Measurements from ENCODE around the gene HPN.

Gene HPN

GRCh38 chr19:35061583-35062373 lies 20.3 kb downstream of the HPN start:
- Mint-ChIP-seq H3K4me3 (no peak overlapping the region), H3K36me3 (ENCODE audit: low read depth) (no peaks in the 10 kb centered on the region), H3K9me3 (no peaks in the 10 kb centered on the region), H3K4me1 (ENCODE audit: low read depth) (peaks cover 2% of the 10 kb centered on the region), H3K27me3 (ENCODE audit: low read depth) (peaks cover 1% of the 10 kb centered on the region), H3K27ac (no peak overlapping the region)
- no peak for DNase-seq (ENCODE audit: low spot score)

- no peak overlapping the region for H3K27ac Mint-ChIP-seq
- no peaks in the 10 kb centered on the region for H3K9me3 Mint-ChIP-seq
- no peaks in the 10 kb centered on the region for H3K36me3 Mint-ChIP-seq (ENCODE audit: low read depth)
- H3K4me1 Mint-ChIP-seq (ENCODE audit: low read depth) = peaks cover 7% of the 10 kb centered on the region
- DNase-seq (ENCODE audit: low spot score) = no peak
- H3K4me3 Mint-ChIP-seq = no peak overlapping the region
- no peaks in the 10 kb centered on the region for H3K27me3 Mint-ChIP-seq (ENCODE audit: low read depth)
Observed at GRCh38 chr19:35062942-35063341, 21.4 kb downstream of the HPN start.

- H3K4me1 Mint-ChIP-seq (ENCODE audit: low read depth) = peaks cover 7% of the 10 kb centered on the region
- no peaks in the 10 kb centered on the region for H3K27me3 Mint-ChIP-seq (ENCODE audit: low read depth)
- H3K9me3 Mint-ChIP-seq = no peaks in the 10 kb centered on the region
- no peak overlapping the region for H3K27ac Mint-ChIP-seq
- no peaks in the 10 kb centered on the region for H3K36me3 Mint-ChIP-seq (ENCODE audit: low read depth)
- no peak overlapping the region for H3K4me3 Mint-ChIP-seq
- DNase-seq (ENCODE audit: low spot score) = no peak
Observed at GRCh38 chr19:35063940-35064818, 22.7 kb downstream of the HPN start.

- DNase-seq (ENCODE audit: low spot score) = no peak
- no peaks in the 10 kb centered on the region for H3K36me3 Mint-ChIP-seq (ENCODE audit: low read depth)
- H3K4me1 Mint-ChIP-seq (ENCODE audit: low read depth) = peaks cover 7% of the 10 kb centered on the region
- H3K4me3 Mint-ChIP-seq = no peak overlapping the region
- no peaks in the 10 kb centered on the region for H3K9me3 Mint-ChIP-seq
- no peaks in the 10 kb centered on the region for H3K27me3 Mint-ChIP-seq (ENCODE audit: low read depth)
- H3K27ac Mint-ChIP-seq = no peak overlapping the region
Observed at GRCh38 chr19:35065574-35065973, 24.1 kb downstream of the HPN start.

- Mint-ChIP-seq H3K4me3 (no peak overlapping the region), H3K27ac (no peak overlapping the region), H3K27me3 (ENCODE audit: low read depth) (no peaks in the 10 kb centered on the region), H3K36me3 (ENCODE audit: low read depth) (no peaks in the 10 kb centered on the region), H3K4me1 (ENCODE audit: low read depth) (peaks cover 7% of the 10 kb centered on the region), H3K9me3 (no peaks in the 10 kb centered on the region)
- no peak for DNase-seq (ENCODE audit: low spot score)
Observed at GRCh38 chr19:35066121-35066520, 24.6 kb downstream of the HPN start.

GRCh38 chr19:35066691-35067563 lies 25.4 kb downstream of the HPN start:
- H3K9me3 Mint-ChIP-seq = no peaks in the 10 kb centered on the region
- no peaks in the 10 kb centered on the region for H3K36me3 Mint-ChIP-seq (ENCODE audit: low read depth)
- peak; percentile 81 for DNase-seq (ENCODE audit: low spot score)
- H3K27me3 Mint-ChIP-seq (ENCODE audit: low read depth) = no peaks in the 10 kb centered on the region
- no peak overlapping the region for H3K4me3 Mint-ChIP-seq
- H3K4me1 Mint-ChIP-seq (ENCODE audit: low read depth) = peaks cover 7% of the 10 kb centered on the region
- H3K27ac Mint-ChIP-seq = peak overlapping the region; percentile 9

- no peak overlapping the region for H3K27ac Mint-ChIP-seq
- H3K36me3 Mint-ChIP-seq (ENCODE audit: low read depth) = no peaks in the 10 kb centered on the region
- no peaks in the 10 kb centered on the region for H3K27me3 Mint-ChIP-seq (ENCODE audit: low read depth)
- no peaks in the 10 kb centered on the region for H3K9me3 Mint-ChIP-seq
- no peak overlapping the region for H3K4me3 Mint-ChIP-seq
- DNase-seq (ENCODE audit: low spot score) = no peak
- peaks cover 7% of the 10 kb centered on the region for H3K4me1 Mint-ChIP-seq (ENCODE audit: low read depth)
Observed at GRCh38 chr19:35068941-35069634, 27.6 kb downstream of the HPN start.

GRCh38 chr19:35069696-35070095 lies 28.2 kb downstream of the HPN start:
- H3K4me3 Mint-ChIP-seq = no peak overlapping the region
- no peaks in the 10 kb centered on the region for H3K9me3 Mint-ChIP-seq
- no peak for DNase-seq (ENCODE audit: low spot score)
- H3K4me1 Mint-ChIP-seq (ENCODE audit: low read depth) = peaks cover 7% of the 10 kb centered on the region
- H3K36me3 Mint-ChIP-seq (ENCODE audit: low read depth) = no peaks in the 10 kb centered on the region
- no peak overlapping the region for H3K27ac Mint-ChIP-seq
- H3K27me3 Mint-ChIP-seq (ENCODE audit: low read depth) = no peaks in the 10 kb centered on the region

- DNase-seq (ENCODE audit: low spot score) = no peak
- Mint-ChIP-seq H3K27ac (no peak overlapping the region), H3K9me3 (no peaks in the 10 kb centered on the region), H3K27me3 (ENCODE audit: low read depth) (no peaks in the 10 kb centered on the region), H3K4me3 (no peak overlapping the region), H3K36me3 (ENCODE audit: low read depth) (no peaks in the 10 kb centered on the region), H3K4me1 (ENCODE audit: low read depth) (peaks cover 7% of the 10 kb centered on the region)
Observed at GRCh38 chr19:35070471-35070870, 28.9 kb downstream of the HPN start.

GRCh38 chr19:35073516-35073915 lies 32.0 kb downstream of the HPN start:
- no peak for DNase-seq (ENCODE audit: low spot score)
- H3K27ac Mint-ChIP-seq = no peak overlapping the region
- no peaks in the 10 kb centered on the region for H3K9me3 Mint-ChIP-seq
- H3K27me3 Mint-ChIP-seq (ENCODE audit: low read depth) = no peaks in the 10 kb centered on the region
- no peaks in the 10 kb centered on the region for H3K4me1 Mint-ChIP-seq (ENCODE audit: low read depth)
- H3K36me3 Mint-ChIP-seq (ENCODE audit: low read depth) = no peaks in the 10 kb centered on the region
- H3K4me3 Mint-ChIP-seq = no peak overlapping the region

GRCh38 chr19:35073941-35074340 lies 32.4 kb downstream of the HPN start:
- Mint-ChIP-seq H3K9me3 (no peaks in the 10 kb centered on the region), H3K27me3 (ENCODE audit: low read depth) (no peaks in the 10 kb centered on the region), H3K27ac (no peak overlapping the region), H3K4me3 (no peak overlapping the region), H3K4me1 (ENCODE audit: low read depth) (no peaks in the 10 kb centered on the region), H3K36me3 (ENCODE audit: low read depth) (no peaks in the 10 kb centered on the region)
- no peak for DNase-seq (ENCODE audit: low spot score)

GRCh38 chr19:35074426-35075201 lies 33.1 kb downstream of the HPN start:
- H3K9me3 Mint-ChIP-seq = no peaks in the 10 kb centered on the region
- DNase-seq (ENCODE audit: low spot score) = no peak
- no peaks in the 10 kb centered on the region for H3K4me1 Mint-ChIP-seq (ENCODE audit: low read depth)
- no peaks in the 10 kb centered on the region for H3K36me3 Mint-ChIP-seq (ENCODE audit: low read depth)
- no peaks in the 10 kb centered on the region for H3K27me3 Mint-ChIP-seq (ENCODE audit: low read depth)
- no peak overlapping the region for H3K4me3 Mint-ChIP-seq
- no peak overlapping the region for H3K27ac Mint-ChIP-seq
